ENCODE measurements around the gene NRAS.

The NRAS gene

GRCh38 chr1:114725230-114725629 is 8.7 kb upstream of the NRAS start:
- no peak for DNase-seq

DNA sequence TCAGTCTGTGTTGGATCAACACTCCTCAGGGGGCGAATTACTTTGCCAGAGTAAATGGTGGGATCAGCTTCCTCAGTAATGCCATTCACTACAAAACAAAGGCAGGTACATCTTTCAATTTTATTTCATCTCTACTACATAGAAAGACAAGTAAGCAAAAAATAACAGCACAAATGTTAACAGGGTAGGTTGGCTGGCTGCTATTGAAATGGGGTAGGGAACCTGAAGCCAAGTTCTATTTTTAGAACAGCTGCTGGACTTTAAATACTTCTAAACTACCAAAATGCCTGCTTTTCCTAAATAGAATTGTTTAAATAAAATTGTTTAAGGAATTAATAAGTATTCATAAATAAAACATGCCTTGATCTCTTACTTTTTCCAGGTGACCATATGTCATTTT is 7.3 kb upstream of the NRAS start:
- DNase-seq: no peak

DNA sequence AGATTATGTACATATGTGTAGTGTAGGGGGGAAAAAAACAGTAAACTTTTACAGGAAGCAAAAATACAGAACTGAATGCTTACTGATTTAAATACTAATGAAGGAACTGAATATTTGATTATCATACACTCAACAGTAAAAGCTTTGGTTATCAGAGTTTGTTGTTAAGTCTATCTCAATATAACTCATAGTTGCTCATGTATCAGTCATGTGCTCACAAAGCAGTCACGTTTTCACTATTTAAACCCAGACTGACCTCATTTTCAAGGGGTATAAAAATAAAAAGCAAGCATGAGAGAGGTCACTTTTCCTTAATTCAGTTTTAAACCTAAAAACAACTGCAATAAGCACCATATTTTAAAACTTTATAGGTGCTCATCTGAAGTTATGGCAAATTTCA is 6.9 kb upstream of the NRAS start:
- no peak for DNase-seq

DNA sequence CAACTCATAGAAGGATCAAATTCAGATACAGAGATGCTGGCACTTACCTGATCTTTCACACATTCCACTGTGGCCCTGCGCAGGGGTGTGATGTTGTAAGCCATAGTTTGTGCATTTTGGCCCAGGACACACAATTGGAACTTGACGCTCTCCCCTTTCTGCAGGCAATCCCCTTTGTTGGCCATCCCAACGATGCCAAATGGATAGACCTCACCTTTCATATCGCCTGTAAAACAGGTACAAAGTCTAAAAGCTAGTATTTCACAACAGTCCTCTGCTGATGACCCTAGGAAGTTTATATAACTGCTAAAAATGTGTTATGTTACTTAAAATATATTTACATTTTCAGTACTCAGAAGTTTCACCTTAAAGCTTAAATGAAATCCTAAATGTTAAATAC is 3.9 kb upstream of the NRAS start:
- no peak for DNase-seq

- DNase-seq: no peak
Measured at GRCh38 chr1:114719424-114719787, 2.8 kb upstream of the NRAS start.

- DNase-seq: no peak
Measured at GRCh38 chr1:114718661-114719423, 2.3 kb upstream of the NRAS start.

DNA sequence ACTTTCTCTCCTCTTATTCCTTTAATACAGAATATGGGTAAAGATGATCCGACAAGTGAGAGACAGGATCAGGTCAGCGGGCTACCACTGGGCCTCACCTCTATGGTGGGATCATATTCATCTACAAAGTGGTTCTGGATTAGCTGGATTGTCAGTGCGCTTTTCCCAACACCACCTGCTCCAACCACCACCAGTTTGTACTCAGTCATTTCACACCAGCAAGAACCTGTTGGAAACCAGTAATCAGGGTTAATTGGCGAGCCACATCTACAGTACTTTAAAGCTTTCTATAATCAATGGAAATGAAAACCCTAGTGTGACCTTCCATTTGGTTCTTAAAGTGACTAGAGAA is 643 bp downstream of the NRAS start:
- DNase-seq: no peak

DNA sequence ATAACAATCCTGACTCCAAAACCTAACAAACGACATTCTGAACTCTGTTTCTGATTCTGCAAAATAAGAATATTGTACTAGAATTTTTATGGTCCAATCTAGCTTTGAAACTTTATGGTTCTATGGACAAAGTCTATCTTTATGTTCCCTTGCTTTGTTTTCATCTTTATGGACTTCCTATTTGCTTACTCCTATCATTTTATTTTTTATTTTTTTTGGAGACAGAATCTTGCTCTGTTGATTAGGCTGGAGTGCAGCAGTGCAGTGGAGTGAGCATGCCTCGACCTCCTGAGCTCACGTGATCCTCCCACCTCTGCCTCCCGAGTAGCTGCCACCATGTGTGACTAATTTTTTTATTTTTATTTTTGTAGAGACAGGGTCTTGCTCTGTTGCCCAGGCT is 3.6 kb downstream of the NRAS start:
- no peak for DNase-seq

- DNase-seq: no peak
Measured at GRCh38 chr1:114710360-114710759, 6.2 kb downstream of the NRAS start.

DNA sequence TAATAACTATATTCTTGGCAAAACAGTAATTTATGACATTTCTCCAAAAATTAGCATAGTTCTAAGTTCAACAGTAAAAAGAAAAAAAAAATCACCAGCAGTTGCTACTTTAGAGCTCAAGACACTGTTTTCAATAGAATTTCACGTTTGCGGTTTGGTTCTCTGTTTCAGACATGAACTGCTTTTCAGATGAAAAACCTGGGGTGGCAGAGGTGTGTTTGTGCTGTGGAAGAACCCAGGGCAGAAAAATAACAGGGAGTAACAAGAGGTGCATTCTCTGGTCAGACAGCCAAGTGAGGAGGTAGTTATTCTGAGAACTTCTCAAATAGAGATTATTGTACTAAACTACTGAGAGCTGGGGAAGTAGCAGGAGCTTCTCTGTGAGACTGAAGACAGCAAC is 9.0 kb downstream of the NRAS start:
- no peak for DNase-seq

GRCh38 chr1:114703242-114703641 is 13.3 kb downstream of the NRAS start:
- no peak for DNase-seq

- no peak for DNase-seq
Measured at GRCh38 chr1:114702737-114703136, 13.8 kb downstream of the NRAS start.

DNA sequence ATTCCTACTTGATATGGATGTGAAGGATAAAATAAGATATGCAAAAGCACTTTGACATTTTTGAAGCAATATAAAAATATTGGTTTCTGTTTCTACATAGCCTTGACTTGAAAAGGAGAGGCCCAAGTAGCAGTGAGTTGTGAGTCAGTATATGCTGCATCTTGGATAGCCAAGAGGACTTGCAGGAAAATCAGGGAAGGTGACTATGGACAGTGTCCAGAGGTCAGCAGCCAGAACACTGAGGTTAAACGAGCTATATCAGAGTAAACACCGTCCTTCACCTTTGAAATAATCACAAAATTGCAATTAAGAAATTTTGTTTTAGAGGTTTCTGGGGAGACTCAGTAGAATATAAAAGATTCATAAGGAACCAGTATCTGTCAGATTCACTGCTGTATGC is 14.6 kb downstream of the NRAS start:
- no peak for DNase-seq

DNA sequence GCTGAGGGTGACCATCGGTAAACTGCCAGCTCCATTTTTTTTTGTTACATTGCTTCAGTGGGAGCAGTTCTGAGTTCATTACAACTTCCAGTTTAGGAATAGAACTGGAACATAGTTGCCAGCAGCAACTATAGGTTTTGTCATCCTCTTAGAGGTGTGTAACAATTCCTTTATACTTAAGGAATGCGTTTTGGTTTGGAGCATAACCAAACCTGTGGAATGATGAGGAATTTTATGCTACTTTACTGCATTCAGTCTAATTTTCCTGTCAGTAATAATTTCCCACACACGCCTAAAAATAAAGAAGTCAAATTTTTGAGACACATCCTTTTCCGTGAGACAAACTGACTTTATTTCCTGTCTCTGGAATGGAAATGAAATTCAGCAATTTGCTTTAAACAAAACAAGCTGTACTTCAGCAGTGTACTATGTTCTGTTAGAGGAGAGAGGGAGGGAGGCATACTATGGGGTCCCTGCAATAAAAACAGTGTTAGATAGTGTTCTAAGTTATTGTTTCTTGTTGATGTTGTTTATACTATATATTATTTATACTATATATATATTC is 16.5 kb downstream of the NRAS start:
- DNase-seq: no peak

DNA sequence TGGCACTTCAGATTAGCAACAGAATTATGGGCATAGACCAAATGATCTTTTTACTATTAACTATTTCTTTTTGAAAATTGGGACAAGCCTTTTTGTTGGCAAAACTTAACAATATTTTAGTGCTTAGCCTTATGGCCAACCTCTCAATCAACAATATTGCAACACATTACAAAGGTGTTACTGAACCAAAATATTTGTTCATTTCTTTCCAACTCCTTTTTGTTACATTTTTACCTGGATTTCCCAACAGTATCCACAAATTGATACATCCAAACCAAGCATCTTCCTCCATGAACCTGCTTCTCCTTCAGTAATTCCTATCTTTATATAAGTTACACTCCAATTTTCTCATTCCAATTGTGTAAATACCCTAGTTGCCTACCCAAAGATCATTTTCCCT is 19.8 kb downstream of the NRAS start:
- DNase-seq: no peak

- no peak for DNase-seq
Measured at GRCh38 chr1:114695430-114696058, 21.0 kb downstream of the NRAS start, which contains the start of gene AMPD1. AMPD1 (minus strand) TSS chr1:114695546; CDS start chr1:114695471, 75 bp downstream.

- DNase-seq: no peak
Measured at GRCh38 chr1:114694540-114695310, 21.8 kb downstream of the NRAS start.

DNA sequence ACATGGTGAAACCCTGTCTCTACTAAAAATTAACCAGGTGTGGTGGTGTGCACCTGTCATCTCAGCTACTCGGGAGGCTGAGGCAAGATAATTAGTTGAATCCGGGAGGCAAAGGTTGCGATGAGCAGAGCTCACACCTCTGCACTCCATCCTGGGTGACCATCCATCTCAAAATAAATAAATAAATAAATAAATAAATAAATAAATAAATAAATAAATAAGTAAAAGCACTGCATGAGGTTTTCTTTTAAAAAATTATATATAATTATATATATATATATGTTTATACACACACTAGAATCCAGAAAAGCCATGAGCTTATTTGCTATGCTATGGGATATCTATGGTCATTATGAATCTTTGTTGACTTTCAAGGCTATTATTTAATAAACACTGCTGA is 23.6 kb downstream of the NRAS start:
- DNase-seq: no peak

DNA sequence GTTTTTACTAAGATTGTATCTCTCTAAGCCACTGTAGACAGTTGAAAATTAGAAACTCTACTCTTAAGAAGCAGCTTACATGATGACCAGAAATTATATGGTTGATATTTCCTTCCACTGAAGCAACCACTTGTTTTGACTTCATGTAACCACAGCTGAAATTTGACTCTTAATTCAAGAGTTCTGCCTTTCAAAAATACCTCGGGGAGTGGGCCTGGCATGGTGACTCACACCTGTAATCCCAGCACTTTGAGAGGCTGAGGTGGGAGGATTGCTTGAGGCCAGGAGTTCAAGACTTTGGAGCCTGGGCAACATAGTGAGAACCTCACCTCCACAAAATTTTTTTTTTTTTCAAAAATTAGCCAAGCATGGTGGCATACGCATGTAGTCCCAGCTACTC is 25.5 kb downstream of the NRAS start:
- no peak for DNase-seq

- DNase-seq: no peak
Measured at GRCh38 chr1:114690148-114690547, 26.4 kb downstream of the NRAS start.

DNA sequence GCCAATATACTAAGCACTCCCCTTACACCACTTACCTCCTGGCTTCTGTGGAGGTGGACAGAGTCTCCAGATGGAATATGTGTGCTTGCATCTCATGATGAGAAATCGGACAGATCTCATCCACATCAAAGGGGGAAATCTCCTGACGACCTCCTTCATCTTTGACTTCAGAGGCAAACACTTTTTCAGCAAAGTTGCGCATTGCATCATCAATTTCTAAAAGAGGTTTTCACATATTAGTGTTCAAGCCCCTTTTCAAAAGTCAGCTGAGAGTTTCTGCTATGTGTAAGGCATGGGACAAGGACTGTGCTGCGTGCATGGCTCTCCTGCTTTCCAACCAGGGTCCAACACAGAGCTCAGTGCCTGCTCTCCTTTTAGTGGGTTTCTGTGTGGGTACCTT is 28.0 kb downstream of the NRAS start:
- DNase-seq: no peak

DNA sequence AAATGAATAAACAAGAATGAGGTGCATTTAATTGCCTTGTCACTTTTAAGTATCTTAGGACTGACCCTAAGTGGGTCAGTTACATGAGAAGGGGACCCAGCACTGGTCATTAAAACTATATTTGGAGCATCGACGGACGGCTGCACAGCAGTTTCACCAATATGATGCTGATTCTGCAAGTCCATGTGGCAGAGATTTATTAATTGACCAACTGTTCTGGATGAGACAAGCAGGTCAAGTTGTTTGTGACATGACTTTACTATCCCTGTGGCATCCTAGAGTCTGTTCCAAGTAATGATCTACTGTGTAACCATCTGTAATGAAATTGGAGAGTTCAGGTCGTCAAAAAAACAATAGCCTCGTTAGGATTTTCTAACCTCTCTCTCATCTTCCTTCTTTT is 30.7 kb downstream of the NRAS start:
- no peak for DNase-seq

- no peak for DNase-seq
Measured at GRCh38 chr1:114677691-114678090, 38.9 kb downstream of the NRAS start.

DNA sequence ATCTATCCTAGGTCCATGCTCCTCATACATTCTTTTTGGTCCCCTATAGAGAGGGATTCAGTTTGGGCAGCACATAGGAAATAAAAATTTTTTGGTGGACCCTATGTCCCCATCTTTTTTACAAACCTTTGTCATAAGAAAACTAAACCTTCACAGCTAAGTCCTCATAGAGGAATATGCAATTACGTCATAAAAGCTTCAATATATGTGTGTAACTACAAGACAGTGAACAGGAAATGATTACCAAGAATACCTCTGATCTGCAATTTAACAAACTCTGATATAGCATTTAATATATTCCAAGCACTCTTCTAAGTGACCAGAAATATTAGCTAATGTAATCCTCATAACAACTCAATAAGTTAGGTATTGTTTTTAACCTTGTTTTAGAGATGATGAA is 40.5 kb downstream of the NRAS start:
- DNase-seq: no peak

Data from activated CD4-positive, alpha-beta T cell treated with anti-CD3 and anti-CD28 coated beads, Interleukin-2, amount 50 U/mL, for 1 hour (primary cell).